HG03103 (cell line): ENCODE results near the gene GRIA1.

Experiments
- ATAC-seq: cut with Tn5 transposase; IDR thresholded peaks from one replicate; pipeline ENCODE4 v1.9.1; 2021; ENCODE audit warnings: low read depth; ENCODE audit not compliant: unreplicated experiment

Gene GRIA1

DNA sequence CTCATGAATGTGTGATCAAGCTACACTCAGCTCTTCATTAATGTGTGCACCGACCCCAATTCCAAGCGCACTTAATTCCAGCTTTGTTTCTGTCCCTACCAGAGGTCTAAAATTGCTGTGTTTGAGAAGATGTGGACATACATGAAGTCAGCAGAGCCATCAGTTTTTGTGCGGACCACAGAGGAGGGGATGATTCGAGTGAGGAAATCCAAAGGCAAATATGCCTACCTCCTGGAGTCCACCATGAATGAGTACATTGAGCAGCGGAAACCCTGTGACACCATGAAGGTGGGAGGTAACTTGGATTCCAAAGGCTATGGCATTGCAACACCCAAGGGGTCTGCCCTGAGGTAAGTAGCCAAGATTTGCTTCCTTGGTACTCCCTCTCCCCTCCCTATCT, 279.6 kb downstream of the GRIA1 start:
- no peak for ATAC-seq

DNA sequence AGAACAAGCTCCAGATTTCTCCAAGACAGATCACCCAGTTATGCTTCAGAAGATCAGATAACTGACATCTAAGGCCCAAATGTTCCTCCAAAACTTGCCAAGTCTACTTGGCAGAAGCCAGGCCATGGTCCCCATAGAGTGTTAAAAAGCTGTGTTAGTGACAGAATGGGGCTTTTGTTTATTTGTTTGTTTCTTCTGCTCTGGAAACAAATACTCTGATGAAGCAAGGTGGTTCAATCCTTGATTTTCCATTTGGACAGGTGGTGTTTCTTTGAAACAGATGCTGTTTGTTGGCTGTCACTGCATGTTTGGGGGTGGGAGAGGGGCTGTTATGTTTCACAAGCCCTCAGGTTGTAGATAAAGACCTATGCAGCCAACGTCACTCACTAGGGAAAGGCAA, 284.2 kb downstream of the GRIA1 start:
- no peak for ATAC-seq

DNA sequence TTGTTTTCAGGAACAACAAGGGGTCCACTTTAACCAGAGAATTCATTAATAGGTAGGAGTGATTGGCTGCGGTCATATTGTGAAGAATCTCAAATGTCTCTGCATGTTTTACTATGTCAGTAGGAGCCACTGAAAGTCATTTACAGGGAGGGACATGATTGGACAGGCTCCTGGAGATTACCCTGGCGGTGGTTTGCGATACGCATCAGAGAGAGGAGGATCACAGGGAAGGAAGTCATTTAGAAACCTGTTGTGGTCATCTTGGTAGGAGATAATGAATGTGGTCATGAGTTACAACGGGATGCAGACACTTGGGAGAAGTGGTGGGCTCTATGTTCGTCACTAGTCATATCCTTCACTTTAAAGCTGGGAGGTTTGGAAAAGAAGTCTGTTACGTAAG, 285.5 kb downstream of the GRIA1 start:
- no peak for ATAC-seq

DNA sequence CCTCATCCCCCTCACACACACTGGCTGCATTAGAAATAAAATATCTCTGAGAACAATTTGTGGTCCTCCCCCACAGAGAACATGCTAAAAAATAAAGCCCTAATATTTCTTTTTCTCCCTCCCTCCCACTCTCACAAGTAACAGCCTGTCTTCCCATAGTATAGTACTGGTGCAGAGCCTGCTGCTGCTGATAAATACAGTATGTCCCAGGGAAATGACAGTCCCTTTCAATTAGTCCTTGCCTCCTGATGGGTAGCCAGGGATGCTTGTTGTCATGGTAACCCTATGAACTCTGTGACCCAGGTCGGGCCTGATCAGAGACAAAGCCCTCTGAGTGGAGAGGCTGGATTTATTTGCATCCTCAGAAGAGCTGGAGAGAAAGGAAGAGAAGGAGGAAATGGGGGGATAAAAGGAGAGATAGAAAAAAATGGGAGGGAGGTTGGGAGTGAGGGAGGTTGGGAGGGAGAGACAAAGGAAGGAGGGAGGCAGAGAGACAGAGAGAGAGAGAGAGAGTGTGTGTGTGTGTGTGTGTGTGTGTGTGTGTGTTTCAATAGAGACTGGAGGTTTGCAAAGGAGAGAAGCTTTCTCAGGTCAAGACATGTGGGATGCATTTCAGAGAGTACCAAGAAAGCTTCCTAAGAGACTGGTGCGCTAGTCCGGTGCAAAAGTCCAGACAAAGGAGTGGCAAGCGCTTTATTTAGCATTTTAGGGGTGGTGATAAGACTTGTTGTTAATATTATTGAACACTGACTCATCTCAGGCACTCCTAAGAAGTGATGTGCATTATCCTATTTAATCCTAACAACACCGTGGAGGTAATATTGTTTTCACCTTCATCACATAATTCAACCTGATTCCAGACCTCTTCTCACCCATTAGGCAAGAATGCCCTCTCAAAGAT, 287.5 kb downstream of the GRIA1 start:
- ATAC-seq, result no peak

DNA sequence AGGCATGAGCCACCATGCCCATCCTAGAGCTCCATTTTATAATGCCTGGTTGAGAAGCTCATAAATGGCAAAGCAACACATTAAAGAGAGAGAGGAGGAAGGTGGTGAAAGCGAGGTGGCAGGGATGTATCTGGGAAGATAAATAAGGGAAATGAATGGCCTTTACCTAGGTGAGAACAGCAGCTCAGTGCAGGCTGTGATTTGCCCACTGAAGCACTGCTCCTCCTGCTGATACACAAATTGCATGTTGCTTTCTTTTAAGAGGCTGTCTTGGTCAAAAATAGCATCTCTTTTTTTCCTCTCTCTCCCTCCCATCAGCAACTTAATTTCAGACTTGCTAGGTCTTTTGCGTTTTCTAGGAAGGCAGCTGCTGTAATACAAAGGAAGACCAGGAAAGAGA, 289.4 kb downstream of the GRIA1 start:
- ATAC-seq, result no peak

DNA sequence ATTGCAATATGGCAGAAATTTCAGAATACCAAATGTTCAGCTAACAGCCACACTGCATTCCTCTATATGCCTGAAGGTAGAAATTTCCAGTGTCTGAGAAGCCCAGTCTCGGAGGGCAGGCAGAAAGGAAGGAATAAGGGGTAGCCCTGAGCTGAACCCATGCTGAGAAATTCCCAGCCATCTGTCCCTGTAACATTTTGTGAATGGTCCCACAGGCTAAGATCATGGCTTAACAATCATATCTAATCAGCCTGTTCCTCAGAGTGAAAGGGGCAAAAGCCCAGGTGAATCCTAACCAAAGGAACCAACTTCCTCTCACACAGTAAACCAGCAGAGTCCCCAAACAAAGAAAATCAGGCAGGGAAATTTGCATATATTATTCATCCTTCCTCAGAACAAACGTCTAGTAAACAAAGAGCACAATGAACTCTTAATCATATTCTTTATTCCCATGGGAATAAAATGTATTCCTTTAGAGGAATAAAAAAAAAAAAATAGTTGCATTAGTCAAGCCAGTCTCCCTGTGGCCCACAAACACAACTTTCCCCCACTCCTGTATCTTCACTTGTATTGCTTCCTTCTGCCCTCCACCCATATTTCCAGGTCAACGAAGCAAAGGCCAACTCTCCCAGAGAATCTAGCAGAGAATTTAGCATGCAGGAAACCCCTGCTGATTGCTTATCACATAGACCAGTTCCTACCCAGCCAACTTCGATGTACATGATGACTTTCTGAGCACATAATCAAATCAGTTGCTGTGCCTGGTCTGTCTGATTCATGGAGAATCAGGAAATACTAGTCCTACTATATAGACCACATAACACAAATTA, 290.6 kb downstream of the GRIA1 start:
- no peak for ATAC-seq

DNA sequence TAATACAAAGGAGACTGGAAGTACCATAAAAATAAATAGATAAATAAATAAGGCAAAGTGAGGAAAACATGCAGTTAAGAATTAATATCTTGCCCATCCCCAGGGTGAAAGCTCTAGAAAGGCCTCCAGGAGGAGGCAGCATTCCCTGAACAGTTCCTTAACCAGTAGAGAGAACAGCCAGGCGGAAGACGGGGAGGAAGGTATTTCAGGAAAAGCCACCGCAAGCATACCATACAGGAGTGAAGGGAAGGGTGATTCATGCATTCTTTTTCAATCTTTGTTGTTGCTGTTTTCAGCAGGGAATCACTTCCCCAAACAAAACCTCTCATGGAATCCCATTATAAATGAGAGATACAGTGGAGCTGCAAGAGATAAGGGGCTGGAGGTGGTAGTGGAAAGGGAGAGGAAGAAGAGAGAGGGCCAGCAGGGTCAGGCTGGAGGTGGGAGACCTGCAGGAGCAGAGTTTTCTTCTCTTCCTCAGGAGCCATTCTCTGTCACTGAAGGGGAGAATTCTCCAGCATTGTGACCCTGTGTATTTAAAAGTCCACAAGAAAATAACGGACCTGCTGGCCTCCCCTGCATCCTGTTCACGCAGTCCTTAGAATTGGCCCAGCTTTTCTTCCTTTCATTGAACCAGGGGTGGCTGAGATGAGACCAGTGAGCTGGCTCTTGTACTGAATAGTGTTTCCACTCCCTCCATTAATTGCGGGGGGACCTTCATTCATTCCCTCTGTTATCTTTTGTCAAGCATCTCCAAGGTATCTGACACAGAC, 292.3 kb downstream of the GRIA1 start:
- ATAC-seq, result no peak

DNA sequence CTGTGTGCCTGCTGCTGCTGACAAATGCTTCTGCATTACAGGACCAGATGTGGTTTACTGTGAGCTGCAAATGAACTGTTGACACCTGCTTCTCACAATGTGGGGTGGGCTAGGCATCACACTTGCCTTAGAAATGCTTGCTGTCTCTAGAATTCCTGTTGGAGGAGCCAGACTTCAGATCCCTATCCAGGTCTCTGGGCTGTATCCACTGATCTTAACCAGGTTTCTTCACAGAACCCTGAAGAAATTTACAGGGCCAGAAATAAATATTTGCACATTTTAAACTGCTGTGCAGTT, 292.8 kb downstream of the GRIA1 start:
- ATAC-seq, result no peak

DNA sequence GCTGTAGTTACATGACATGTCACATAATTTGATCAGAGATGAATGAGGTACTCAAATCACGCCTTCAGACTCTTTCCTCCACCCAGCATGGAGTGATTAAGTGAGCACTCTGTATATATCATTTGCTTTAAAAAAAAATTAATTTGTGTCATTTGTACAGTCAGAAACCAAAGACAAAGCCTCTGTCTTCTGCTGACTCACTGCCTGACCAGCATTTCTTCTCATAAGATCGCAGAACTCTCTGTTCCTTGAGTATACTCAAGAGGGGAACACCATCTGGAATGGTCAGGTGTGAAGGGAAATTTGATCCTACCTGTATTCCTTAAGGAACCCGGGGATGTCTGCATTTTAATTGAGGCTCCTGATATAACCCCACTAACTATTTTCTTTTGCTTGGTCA, 293.8 kb downstream of the GRIA1 start:
- no peak for ATAC-seq

DNA sequence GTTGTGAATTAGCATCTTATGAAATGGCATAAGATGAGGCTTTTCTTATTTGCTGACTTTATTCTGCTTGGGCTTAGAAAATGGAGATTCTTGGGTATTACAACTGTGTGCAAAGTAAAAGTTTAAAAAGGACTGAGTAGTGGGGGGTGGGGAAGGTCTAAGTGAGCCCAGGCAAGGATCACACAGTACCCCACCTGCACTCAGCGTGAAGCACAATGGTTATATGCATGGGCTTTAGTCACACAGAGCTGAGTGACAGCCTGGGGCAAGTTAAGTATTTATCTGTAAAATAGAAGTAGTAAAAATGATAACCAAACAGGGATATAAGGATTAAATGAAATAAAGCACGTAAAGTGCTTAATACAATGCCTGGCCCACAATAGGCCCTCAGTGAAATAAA, 300.9 kb downstream of the GRIA1 start:
- ATAC-seq, result no peak

DNA sequence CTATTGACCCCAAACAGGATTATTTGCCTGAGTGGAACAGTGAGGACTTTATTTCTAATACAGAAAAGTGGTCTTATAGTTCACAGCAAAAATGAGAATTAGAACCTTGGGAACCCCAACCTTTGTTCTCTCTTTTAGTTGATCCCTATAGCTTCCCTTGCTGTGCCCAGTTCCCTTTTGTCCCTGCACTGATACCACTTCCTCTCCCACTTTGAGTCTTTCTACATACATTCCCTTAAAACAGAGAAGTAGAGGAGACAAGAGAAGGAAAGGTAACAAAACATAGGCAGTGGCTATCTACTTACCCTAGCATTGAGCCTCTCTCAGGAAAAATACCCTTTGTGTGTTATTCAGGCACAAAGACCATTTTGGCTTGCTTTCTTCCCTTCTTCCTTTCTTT, 301.8 kb downstream of the GRIA1 start:
- ATAC-seq, result no peak

DNA sequence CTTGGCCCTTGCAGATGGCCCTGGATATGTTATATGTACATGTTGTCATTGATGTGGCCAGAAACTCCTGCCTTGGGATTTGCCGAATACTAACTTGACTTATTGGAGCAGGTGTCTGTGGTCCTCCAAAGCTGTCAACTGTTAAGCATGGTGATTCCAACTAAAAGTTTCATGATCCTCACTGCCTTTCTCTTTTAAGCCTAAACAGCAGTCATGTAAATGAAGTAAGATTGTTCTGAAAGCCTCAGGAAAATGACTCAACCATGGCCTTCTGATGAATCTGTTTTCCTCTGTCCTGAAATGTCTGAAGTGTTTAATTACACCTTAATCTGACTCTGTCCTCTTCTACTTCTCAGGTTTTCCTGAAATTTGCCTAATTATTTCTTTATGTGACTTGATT, 303.2 kb downstream of the GRIA1 start:
- ATAC-seq, result no peak

DNA sequence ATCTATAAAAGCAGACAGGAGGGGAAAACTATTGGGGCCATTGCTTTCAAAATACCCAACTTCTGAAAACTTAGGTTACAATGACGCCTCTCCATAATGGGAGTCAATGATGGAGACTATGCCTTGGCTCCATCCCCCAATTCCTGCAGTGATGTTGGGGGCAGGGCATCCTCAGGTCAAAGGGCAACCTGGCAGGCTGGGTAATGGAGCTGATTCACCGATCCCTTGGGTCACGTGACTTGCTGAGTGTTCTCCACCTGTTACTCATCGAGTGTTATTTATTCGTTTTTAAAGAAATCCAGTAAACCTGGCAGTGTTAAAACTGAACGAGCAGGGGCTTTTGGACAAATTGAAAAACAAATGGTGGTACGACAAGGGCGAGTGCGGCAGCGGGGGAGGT, 303.9 kb downstream of the GRIA1 start:
- ATAC-seq, result no peak

DNA sequence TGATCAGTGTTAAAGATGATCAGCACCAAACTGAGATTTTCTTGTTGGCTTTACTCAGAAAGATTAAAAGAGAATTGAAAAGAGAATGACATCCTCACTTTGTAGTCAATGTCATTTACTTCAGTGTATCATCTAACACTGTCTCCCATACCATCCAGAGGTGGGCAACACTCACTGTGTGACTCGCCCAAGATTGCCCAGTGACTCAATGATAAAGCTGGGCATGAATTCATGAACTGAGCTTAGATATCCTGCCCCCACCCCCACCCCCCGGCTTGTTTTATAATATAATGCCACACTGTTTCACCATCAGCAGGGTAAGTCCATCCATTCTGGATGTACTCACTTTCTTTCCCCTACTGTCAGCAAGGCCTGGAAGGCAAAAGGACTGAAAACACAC, 306.1 kb downstream of the GRIA1 start:
- ATAC-seq, result no peak

DNA sequence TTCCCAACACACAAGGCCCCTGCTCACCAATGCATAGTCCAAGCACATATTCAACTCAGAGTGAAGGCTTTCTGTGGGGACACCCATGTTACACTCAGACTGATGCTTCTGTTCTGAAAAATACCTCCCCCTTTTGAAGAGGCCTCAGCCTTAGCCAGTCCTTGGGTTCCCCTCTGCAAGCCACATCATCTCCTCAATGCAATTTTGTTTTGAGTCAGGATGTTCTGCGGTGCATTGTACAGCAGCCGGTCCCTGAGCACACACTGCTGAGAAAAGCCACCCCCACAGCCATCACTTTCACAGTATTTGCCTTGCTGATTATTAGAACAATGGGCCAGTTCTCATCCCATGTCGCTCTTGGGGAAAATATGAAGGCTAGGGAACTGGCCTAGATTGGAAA, 307.0 kb downstream of the GRIA1 start:
- ATAC-seq, result no peak

DNA sequence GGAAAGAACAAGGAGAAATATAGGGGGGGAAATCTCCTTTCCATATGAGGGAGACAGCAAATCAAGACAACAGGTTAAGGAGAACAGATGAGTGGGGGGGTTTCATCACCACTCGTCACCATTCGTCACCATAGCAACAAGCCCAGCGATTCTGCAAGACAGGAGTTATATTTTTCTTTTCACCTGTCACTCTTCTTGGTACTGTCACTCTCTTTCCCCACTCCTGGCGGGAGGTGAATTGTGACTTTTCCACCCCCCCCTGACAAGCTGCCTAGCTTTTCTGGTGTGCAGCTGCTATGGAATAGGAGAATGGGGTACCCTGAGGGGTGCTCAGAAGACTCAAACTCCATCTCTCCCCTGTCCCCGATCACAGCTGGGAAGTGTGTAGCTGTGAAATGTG, 308.4 kb downstream of the GRIA1 start:
- ATAC-seq, result no peak

DNA sequence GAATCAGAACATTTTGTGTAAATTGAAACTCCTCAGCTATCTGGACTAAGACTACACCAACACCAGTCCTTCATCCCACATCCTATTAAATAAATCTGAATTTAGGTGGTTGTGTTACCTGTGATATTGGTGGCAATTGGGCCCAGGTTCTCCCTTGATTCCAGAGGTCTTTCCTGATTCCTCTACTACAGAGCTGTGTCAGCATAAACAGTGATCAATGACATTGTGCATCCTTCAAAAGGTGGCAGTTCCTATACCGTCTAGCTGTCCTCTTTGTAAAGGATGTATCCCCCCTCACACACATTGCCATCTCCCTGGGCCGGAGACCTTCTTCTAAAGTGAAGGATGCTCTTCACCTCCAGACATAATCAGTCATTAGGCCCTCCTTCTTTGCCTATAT, 309.0 kb downstream of the GRIA1 start:
- no peak for ATAC-seq

DNA sequence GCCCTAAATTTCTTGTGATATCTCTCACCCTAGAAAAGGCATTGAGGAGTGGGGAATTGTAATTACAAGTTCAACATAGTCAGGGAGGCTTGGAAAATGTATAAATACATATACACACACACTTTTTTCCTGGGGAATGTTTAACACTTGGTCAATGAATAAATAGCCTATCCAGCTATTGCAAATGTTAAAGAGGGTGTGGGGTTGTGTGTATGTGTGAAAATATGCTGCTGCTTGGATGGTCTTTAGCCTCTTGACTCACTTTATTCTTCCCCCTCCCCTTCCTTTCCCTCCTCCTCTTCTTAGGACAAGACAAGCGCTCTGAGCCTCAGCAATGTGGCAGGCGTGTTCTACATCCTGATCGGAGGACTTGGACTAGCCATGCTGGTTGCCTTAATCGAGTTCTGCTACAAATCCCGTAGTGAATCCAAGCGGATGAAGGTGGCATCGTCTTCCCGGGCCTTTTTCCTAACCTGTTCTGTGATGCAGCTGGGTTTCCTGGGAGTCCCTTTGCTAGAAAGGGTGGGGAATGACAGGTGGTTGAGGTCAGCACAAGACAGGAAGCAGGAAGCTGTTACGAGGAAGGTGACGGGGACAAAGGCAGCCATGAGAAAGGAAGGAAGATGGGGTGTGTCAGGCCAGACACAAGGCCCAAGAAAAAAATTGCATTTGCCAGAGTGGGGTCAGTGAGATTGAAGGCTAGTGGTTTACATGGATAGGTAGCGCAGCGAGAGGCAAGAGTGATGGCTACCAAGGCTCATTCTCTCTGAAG, 311.8 kb downstream of the GRIA1 start:
- no peak for ATAC-seq

DNA sequence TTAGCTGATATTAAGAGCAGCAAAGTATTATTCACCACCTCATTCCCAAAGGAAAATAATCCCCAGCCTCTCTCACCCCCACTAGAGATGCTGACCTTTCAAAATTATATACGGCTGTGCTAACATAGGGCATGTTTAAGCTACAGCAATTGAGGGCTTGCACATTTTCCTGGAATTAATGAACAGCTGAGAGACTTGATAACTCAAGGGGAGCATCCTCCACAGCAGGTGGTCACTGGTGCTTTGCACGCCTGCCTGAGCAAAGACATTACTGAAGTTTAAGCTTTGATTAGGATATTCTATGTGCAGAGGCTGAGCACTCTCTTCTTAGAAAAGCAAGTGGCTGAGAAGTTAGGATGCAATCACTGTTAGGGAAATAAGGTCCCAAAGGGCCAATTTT, 317.3 kb downstream of the GRIA1 start:
- no peak for ATAC-seq

DNA sequence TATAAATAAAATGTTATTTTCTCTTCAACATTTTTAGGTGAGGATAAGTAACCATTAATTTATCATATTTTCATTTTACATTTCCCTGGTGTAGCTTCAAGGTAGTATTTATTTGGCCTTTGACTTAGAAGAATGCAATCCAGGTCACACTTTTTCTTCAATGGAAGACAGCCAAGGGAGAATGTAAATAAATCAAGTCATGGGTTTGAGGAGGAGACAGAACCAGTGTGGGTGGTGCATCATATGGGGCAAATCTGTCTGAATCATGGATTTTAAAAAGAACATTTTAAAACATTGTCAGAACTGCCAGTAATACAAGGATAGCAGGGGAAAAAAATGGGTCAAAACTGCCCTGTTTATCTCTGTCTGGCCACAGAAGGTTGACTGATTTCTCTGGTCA, 318.7 kb downstream of the GRIA1 start:
- no peak for ATAC-seq

DNA sequence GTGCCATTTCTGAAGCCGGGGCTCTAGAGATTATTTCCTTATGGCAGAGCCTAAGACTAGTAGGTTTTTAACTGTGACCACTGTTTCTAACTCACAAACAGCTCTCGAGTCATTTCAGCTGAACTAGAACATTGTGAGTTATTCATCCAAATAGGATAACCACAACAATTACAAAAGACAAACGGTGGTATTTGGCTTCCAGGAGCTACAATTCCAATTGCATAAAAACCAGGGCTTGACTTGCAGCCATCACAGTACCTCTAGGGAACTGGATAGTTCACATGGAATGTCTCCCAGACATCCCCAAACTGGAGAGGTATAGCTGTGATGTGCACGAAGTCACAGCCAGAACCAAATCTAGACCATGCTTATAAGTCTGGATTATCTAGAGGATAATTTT, 323.4 kb downstream of the GRIA1 start:
- ATAC-seq, result no peak
